Ascending aorta (tissue), 2 donors: ENCODE measurements around the gene VTI1A. TPM values are rescaled to one million over a fixed set of nuclear protein-coding genes. Genes with fewer than 3 reads are reported as not detected.

Source experiments
- DNase-seq, 2 donors: peaks; one replicate each; pipeline ENCODE4 v3.0.0-alpha.2; 2019; ENCODE audit warnings: low spot score in 2 of 2
- H3K27ac ChIP-seq, 2 donors: fragments of 200-600 bp; sonication (generic); one replicate each; pipeline ENCODE4 v1.5.1; 2016 to 2017; ENCODE audit warnings: mild to moderate bottlenecking in 1 of 2
- H3K27me3 ChIP-seq: fragments of 200-600 bp; sonication (generic); one replicate; pipeline ENCODE4 v1.5.1; 2017
- H3K36me3 ChIP-seq, 2 donors: fragments of 200-600 bp; sonication (generic); one replicate each; pipeline ENCODE4 v1.5.1; 2016
- H3K4me1 ChIP-seq, 2 donors: fragments of 200-600 bp; sonication (generic); one replicate each; pipeline ENCODE4 v1.5.1; 2016 to 2017; ENCODE audit warnings: mild to moderate bottlenecking in 1 of 2
- H3K4me3 ChIP-seq, 2 donors: fragments of 200-600 bp; sonication (generic); one replicate each; pipeline ENCODE4 v1.5.1; 2016 to 2017; ENCODE audit warnings: mild to moderate bottlenecking in 1 of 2
- H3K9me3 ChIP-seq, 2 donors: fragments of 200-600 bp; sonication (generic); one replicate each; pipeline ENCODE4 v1.5.1; 2016
- CTCF ChIP-seq, 3 experiments: fragments of 200-600 bp in 2 of 3; fragments of 450-650 bp in 1 of 3; sonication (generic) in 2 of 3; IDR thresholded peaks; one replicate each; pipeline ENCODE4 v1.5.1; 2016 to 2019; ENCODE audit warnings: antibody characterized with exemption in 3 of 3, mild to moderate bottlenecking in 1 of 3, moderate library complexity in 1 of 3
- intact Hi-C: fragments of 100-400 bp; cut with DNase I; formaldehyde crosslinking; loops from one replicate; pipeline ENCODE4 v1.15.1; 2023
- total RNA-seq: library from RNA; depleted of rRNA; stranded (reverse); fragments of >200 nt; gene quantifications from one replicate; pipeline ENCODE4 v1.1.0, GENCODE V29; 2016

Gene VTI1A
- total RNA-seq, 1 donor from 2014 or later, result 32.5 TPM

- TF ChIP-seq CTCF (IDR thresholded peaks at IDR 0.05), result no peak
- Histone ChIP-seq H3K9me3 (peaks cover 0 to 6% of the 10 kb centered on the region in 2 donors), H3K4me1 (peaks cover 0 to 11% of the 10 kb centered on the region in 2 donors), H3K27ac (peak overlapping the region; percentile 42 to 54), H3K36me3 (no peaks in the 10 kb centered on the region), H3K4me3 (peak overlapping the region in 1 of 2 donors; percentile 17), H3K27me3 (no peaks in the 10 kb centered on the region)
- intact Hi-C loops, result no loop called here
- DNase-seq, result no peak
These were observed 346.3 kb downstream of the VTI1A start for GRCh38 chr10:112793202-112793921.

- H3K36me3 ChIP-seq, result no peaks in the 10 kb centered on the region
- no peaks in the 10 kb centered on the region for H3K27me3 ChIP-seq
- no peak overlapping the region for H3K27ac ChIP-seq
- intact Hi-C loops, result no loop called here
- DNase-seq, result no peak
- no peak overlapping the region for H3K4me3 ChIP-seq
- TF ChIP-seq CTCF (IDR thresholded peaks at IDR 0.05), result no peak
- peaks cover 0 to 3% of the 10 kb centered on the region in 2 donors for H3K9me3 ChIP-seq
- peaks cover 0 to 16% of the 10 kb centered on the region in 2 donors for H3K4me1 ChIP-seq
These were observed 347.2 kb downstream of the VTI1A start for GRCh38 chr10:112794201-112794600.

GRCh38 chr10:112795067-112795466, 348.1 kb downstream of the VTI1A start:
- TF ChIP-seq CTCF (IDR thresholded peaks at IDR 0.05), result no peak
- intact Hi-C loops, result no loop called here

GRCh38 chr10:112797197-112797596, 350.2 kb downstream of the VTI1A start:
- Histone ChIP-seq H3K36me3 (no peaks in the 10 kb centered on the region), H3K9me3 (no peaks in the 10 kb centered on the region), H3K27ac (no peak overlapping the region), H3K4me1 (peaks cover 0 to 17% of the 10 kb centered on the region in 2 donors), H3K27me3 (no peaks in the 10 kb centered on the region), H3K4me3 (no peak overlapping the region)
- no peak for TF ChIP-seq CTCF (IDR thresholded peaks at IDR 0.05)
- intact Hi-C loops, result no loop called here
- DNase-seq, result no peak

More at GRCh38 chr10:112795067-112795466, 348.1 kb downstream of the VTI1A start:
- no peak for DNase-seq
- Histone ChIP-seq H3K4me1 (peaks cover 0 to 17% of the 10 kb centered on the region in 2 donors), H3K9me3 (no peaks in the 10 kb centered on the region), H3K27me3 (no peaks in the 10 kb centered on the region), H3K27ac (no peak overlapping the region), H3K4me3 (no peak overlapping the region), H3K36me3 (no peaks in the 10 kb centered on the region)

GRCh38 chr10:112797855-112798254, 350.8 kb downstream of the VTI1A start:
- H3K4me3 ChIP-seq, result no peak overlapping the region
- H3K36me3 ChIP-seq, result no peaks in the 10 kb centered on the region
- no peaks in the 10 kb centered on the region for H3K27me3 ChIP-seq
- no peak for DNase-seq
- peaks cover 0 to 17% of the 10 kb centered on the region in 2 donors for H3K4me1 ChIP-seq
- intact Hi-C loops, result no loop called here
- no peak for TF ChIP-seq CTCF (IDR thresholded peaks at IDR 0.05)
- H3K27ac ChIP-seq, result no peak overlapping the region
- H3K9me3 ChIP-seq, result no peaks in the 10 kb centered on the region
